DMS153 treated with DMSO at 0.1 percent for 48 hours (cell line): ENCODE results near the gene BUB1B.
A peak's percentile ranks its signal among the peaks of the same experiment; 100 is the strongest.

Source experiments
- DNase-seq: peaks from one replicate; lab custom pipeline; 2025; ENCODE audit not compliant: unreplicated experiment; lab: John Stamatoyannopoulos, UW

BUB1B gene

DNA sequence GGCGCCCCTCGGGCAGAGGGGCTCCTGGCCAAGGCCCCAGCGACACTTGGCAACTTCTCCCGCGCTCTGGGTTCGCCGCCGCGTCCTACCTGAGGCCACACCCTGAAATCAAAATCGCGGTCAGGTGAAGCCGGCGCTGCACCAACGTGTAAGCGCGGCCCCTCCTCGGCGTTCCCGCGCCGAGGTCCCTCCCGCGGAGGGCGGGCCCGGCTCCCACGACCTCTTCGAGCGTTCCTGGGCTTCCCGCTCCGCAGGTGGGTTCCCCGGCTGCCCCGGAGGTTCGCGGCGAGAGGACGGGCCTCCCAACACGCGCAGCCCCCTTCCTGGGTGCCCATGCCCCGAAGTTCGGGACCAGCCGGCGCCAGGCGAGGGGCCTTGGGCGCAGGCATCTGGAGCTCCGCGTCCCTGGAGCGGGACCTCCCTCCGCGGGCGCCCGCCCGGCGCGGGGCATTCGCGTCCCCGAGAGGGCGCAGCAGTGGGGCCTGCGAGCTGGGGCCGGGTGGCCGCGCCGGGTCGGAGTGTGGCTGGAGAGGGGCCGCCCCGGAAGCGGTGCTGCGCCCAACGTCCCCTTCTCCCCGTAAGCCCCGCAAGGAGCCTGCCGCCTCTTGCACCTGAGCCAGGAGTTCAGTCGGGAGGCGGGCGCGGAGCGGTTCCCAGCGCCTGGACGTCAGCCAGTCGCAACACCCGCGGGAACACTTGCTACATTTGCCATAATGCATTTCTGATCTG lies 91.7 kb downstream of the BUB1B start:
- DNase-seq = peak; percentile 5

DNA sequence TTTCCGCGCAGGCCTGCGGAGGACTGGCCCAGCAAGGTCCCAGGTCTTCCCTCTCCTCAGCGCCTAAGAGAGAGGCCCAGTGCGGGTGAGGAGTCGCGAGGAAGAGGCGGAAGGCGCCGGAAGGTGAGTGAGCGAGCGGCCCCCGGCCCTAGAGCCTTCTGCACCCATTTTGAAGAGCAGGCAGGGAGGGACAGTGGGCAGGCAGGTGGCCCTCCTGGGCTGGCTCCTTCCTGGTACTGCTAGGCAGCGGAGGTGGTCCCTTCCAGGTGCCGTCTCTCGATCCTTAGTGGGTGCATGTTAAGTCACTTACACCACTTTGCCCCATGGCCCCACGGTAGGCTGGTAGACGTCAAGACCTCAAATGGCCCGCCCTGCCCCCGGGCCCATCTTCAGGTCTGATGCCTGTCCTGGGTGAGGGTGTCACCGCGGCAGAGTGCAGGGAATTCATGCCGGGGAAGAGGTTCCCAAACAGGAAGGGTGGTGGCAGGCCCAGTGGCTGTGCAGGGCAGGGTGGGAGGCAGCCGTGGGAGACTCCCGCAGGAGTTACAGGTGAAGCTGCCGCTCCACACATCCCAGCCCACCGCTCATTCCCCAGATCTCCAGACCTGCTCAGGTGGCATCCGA lies 92.4 kb downstream of the BUB1B start:
- DNase-seq = no peak

DNA sequence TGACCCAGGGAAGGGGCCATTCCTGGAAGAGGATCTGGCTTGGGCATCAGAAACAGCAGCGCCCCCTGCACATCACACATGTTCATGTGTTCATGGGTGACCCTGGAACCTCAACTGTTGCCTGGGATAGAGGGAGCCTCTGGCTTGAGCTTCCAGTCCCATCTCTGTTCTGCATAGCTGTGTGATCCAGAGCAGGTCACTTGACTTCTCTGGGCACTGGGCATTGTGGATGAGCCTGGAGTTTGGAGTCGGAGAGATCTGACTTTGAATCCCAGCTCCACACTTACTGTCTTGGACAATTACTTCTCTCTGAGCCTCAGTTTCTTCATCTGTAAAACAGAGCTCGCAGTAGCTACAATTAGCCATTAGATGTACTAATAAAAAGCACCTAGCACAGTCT lies 93.6 kb downstream of the BUB1B start:
- no peak for DNase-seq

DNA sequence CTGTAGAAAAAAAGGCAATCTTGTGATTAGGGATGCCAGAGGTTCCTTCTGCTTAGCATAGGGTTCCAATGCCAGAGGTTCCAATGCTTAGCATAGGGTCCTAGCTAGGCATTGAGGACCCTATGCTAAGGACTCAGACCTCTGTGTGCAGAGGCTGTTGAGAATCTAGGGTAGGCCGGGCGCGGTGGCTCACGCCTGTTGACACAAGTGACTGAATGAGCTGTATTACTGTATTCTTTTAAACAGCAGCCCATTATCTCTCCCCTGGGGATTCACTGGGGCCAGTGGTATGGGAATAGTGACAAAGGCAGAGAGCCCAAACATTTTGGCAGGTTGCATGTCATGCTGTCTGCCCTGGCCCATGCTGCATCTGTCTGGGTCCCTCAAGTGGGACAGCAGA lies 94.2 kb downstream of the BUB1B start:
- DNase-seq = peak; percentile 11

DNA sequence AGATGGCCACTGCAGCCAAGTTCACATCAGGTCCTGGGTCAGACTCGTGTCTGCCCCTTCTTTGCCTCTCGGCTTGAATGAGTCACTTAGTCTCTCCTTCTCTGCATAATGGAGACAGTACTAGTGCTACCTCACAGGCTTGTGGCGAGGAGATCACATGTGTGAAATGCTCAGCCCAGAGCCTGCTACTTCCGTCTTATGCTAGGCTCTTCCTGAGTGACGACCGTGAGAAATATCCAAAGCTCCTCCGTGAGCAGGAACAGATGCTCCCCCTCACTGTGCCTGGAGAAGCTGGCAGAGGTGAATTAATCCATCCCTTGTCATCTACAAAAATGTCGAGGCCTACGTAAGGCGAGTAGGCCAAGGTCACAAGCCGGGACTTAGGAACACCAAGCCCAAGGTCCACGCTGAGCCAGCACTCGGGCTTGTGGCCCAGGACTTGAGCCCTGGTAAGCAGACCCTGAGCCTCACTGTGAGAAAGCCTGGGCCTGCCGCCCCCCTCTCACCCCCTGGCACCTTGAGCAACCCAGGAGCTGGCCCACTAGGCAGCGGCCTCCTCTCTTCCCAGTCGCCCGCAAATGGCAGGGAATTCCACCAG lies 95.9 kb downstream of the BUB1B start:
- no peak for DNase-seq

DNA sequence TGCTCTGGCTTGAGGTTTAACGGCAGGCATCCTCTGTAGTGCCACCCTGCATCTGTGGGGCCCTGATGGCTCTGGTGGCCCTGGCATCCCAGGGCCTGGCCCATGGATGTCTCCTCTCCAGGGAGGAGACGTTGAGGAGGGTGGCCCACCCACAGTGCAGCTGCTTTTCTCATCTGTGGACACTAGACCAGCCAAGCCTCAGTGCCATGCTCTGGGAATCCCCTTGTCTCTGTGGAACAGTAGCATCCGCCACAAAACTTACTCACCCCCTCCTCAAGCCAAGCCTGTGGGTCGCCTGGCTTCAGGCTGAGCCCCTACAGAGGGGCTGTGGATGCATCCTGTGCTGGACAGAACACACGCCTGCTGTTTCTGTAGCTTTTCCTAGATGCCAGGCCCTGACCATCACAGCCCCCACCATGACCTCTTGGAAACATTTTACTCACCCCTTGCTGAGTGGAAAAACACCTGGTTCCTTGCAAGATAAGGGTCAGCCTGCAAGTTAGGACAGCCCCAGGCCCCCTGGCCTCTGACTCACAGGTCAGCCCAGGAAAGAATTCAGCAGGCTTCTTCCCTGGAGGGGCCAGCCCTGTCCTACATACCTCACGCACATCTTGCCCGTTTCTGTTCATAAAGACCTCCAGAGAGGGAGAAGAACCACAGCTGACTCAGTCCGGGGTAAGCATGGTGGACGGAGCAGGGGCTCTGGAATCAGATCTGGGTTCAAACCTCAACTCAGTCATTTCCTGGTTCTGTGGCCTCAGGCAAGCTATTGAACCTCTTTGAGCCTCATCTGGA lies 97.0 kb downstream of the BUB1B start:
- DNase-seq = no peak

DNA sequence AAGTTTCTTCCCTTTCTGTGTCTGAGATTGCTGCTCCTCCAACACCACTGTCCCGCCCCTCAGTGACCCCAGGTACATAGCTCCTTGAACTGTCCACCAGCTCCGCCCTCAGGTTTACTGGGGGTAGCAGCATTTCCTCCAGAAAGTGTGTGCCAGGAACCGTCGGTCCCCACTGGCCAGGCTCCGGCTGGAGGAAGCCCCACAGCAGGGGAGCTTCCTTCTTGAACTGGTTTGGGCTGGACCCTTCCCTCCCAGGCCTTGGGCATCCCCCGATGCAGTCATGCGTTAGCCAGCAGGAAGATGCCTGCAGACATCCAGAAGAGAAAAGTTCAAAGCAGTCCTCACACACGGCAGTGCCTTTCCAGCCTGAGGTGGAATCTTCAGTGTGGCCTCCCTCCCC lies 97.7 kb downstream of the BUB1B start:
- DNase-seq = no peak

DNA sequence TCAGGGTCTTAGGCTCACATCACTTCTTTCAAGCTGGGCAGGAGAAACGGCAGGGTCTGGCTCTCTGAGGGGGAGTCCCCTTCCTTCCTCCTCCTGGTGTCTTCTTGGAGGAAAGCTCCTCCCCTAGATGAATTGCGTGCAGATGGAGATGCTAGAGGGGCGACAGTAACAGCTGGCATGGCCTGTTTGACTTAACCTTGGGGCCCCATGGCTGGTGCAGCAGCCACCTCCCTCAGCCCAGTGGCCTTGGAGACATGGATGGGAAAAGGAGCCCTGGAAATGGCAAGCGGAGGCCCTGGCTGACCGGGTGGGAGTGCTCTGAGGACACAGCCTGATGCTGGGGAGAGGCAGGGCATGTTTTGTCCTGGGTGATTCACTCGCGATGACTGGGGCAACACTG lies 98.2 kb downstream of the BUB1B start:
- no peak for DNase-seq

DNA sequence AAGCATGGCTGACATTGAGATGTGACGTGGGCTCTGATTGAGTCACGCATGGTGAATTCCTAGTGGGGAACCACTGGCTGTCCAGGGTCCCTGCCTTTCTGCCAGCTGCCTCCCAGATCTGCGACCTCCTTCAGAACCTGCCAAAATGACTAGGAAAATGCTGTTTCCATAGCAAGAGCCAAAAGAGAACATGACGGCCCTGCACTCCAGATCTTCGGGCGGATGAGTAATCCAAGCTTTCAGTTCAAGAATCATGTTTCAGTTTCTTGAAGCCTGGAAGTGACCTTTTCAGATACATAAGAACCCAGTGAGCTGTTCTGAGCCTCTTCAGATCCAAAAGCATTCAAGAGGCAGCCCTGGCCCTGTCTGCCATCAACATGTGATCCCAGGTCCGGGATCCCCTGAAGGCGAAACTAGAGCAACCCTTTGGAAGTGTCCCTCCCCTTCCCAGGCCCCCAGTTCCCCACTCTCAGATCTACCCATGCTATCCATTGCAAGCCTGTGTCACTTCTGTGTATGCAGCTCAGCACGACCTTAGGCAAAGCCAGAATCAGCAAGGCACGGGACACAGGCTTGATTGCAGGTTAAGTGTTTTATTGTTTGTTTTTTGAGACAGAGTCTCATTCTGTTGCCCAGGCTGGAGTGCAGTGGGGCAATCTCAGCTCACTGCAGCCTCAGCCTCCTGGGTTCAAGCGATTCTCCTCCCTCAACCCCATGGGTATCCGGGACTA lies 102.3 kb downstream of the BUB1B start:
- no peak for DNase-seq

DNA sequence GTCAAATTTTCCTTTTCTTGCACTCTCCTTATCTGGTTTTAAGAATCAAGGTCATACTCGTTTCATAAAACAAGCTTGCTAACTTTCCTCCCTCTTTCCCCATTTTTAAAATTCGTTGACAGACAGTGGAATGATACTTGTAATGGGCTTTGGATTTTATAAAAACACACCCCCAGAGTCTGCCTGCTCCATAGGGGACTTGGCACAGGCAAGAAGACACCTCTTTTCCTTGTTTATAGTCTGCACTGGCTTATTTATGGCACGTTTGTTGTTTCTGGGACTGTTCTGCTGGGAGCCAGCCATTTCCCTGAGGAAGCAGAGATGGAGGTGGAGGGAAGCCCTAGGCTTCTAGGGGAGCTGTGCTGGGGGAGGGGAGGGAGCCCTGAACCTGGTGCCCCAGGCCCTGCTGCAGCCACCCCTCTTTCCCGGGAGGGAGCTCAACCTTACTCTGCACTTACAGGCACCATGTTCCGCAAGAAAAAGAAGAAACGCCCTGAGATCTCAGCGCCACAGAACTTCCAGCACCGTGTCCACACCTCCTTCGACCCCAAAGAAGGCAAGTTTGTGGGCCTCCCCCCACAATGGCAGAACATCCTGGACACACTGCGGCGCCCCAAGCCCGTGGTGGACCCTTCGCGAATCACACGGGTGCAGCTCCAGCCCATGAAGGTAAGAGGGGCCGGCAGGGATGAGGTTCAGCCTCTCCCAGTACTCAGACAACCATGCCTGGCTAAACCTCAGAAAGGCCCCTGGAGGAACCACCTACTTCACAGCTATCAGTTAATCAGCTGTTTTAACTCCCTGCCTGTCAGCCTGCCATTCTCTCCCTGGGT lies 103.7 kb downstream of the BUB1B start:
- no peak for DNase-seq

DNA sequence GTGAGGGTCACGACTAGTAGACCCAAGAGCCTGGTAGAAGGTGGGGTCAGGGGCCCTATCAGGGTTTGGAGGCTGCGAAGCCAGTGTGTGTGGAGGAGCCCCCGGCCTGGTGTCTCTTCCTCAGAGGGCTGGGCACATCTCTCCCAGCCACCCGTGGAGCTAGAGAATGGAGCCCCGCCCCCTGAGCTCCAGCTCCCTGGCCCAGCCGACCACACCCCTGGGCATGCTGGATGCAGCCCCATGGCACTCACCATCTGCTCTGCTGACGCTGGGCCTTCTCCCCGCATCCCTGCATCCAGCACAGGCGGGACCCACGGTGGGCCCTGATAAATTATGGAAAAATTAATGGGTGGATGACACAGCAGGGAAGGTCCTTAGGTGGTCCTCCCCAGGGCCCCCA lies 104.5 kb downstream of the BUB1B start:
- no peak for DNase-seq

DNA sequence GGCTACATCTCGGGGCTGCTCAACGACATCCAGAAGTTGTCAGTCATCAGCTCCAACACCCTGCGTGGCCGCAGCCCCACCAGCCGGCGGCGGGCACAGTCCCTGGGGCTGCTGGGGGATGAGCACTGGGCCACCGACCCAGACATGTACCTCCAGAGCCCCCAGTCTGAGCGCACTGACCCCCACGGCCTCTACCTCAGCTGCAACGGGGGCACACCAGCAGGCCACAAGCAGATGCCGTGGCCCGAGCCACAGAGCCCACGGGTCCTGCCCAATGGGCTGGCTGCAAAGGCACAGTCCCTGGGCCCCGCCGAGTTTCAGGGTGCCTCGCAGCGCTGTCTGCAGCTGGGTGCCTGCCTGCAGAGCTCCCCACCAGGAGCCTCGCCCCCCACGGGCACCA lies 105.0 kb downstream of the BUB1B start:
- DNase-seq = no peak

DNA sequence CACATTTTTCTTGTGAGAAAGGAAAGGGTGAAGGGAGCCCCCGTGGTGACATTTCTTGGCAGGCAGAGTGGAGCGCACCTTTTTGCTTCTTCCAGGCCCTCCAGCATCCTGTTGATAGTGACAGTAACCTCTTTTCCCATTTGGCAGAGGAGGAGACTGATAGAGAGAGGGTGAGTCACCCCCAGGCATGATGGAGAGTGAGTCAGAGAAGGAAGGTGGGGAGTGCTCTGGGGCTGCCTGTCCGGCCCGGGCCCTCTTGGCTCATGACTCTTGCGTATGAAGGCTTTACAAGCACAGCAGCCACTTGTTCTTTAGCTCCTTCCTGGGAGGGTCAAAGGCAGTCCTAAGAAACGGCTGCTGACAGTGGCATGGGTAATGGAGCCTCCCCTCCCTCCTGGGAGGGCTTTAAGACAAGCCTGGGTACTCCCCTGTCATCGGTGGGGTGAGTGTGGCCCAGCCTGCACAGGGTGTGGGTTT lies 106.0 kb downstream of the BUB1B start:
- DNase-seq = no peak

DNA sequence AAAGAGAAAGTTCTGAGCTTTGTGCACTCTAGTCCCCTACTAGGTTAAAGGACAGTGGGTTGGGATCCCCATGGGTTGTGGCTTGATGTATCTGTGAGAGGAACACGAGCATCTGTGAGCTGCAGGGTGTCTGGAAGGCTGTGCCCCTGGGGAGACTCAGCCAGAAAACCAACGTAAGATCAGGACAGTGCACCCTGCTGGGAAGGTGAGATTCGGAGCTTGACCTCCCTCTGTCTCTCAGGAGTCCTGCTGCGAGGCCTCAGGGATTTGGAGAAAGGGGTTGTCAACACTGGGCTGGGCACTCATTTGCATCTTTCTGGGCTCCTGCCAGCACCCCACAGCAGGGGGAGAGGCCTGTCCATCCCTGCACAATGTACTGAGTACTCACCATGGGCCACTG lies 106.8 kb downstream of the BUB1B start:
- no peak for DNase-seq

DNA sequence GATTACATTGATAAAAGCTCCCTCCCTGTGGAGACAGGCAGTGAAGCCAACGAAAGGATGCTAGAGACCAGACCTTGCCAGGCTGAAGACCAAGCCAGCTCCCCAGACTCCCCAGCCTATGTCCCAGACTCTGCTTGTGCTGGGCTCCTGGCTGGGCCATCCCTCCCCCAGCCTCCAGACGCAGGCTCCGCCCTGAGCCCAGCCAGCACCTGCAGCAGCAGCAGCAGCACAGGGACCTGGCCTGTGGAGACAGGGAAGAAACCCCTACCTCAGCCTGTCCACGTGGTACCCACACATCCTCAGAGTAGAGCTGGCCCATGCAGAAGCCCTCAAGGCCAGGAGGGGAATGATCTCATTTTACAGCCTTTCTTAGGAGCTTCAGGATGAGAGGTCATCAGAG lies 108.7 kb downstream of the BUB1B start:
- no peak for DNase-seq

DNA sequence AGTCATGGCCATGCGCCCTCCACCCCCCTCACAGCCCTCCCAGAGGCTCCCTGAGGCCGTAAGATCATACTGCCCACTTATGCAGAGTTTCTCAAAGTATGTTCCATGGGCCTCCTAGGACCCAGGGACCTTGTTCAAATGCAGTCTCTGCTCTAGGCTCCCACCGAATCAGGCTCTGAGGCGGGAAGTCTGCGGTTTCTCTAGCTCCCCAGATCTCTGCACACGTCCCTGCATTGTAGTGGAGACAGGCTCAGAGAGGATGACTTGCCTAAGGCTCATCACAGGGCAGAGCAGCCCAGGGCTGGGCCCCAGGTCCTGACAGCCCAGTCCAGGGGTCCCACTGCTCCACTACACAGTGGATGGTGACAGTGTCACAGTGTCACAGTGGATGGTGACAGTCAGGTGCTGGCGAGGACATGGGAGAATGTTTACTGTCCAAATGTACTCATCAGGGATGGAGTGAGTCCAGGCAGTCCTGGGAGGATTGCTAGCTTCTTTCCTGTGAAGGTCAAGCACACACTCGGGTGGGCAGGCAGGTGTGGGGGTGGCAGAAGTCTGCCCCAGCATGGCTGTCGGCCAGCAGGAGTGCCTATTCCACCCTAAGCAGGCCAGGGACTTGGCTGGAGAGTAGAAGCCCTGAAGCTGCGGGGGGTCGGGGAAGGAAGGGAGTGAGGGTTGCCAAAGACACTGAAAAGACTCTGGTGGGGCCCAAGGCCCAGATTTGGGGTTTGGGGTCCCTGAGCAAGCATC lies 109.6 kb downstream of the BUB1B start:
- no peak for DNase-seq
